Smooth muscle cell (in vitro differentiated cells): ENCODE data around the gene JADE1. TPM values are rescaled to one million over a fixed set of nuclear protein-coding genes. Genes with fewer than 3 reads are reported as not detected.

Experiments
- DNase-seq: peaks from one replicate; lab custom pipeline; 2025; ENCODE audit not compliant: unreplicated experiment; lab: John Stamatoyannopoulos, UW
- H2AFZ ChIP-seq: fragments of 200-600 bp; sonication (generic); 2 replicates; pipeline ENCODE4 v1.6.0; 2016; ENCODE audit warnings: antibody characterized with exemption, low read depth, mild to moderate bottlenecking
- H3F3A ChIP-seq: fragments of 200-600 bp; sonication (generic); 2 replicates; pipeline ENCODE4 v1.6.0; 2017; ENCODE audit warnings: antibody characterized with exemption, low read depth
- H3K27ac ChIP-seq: fragments of 200-600 bp; sonication (generic); 2 replicates; pipeline ENCODE4 v1.5.1; 2016; ENCODE audit warnings: low read depth, mild to moderate bottlenecking
- H3K27me3 ChIP-seq: fragments of 200-600 bp; sonication (generic); 2 replicates; pipeline ENCODE4 v1.6.1; 2016; ENCODE audit warnings: low read depth, mild to moderate bottlenecking
- H3K36me3 ChIP-seq: fragments of 200-600 bp; sonication (generic); 2 replicates; pipeline ENCODE4 v1.5.1; 2016; ENCODE audit warnings: low read depth
- H3K4me1 ChIP-seq: fragments of 200-600 bp; sonication (generic); 2 replicates; pipeline ENCODE4 v1.5.1; 2016; ENCODE audit warnings: low read depth
- H3K4me2 ChIP-seq: fragments of 200-600 bp; sonication (generic); 2 replicates; pipeline ENCODE4 v1.6.0; 2016; ENCODE audit warnings: mild to moderate bottlenecking
- H3K4me3 ChIP-seq: fragments of 200-600 bp; sonication (generic); 2 replicates; pipeline ENCODE4 v1.5.1; 2016; ENCODE audit warnings: mild to moderate bottlenecking
- H3K79me2 ChIP-seq: fragments of 200-600 bp; sonication (generic); 2 replicates; pipeline ENCODE4 v1.6.0; 2016; ENCODE audit warnings: low read depth, mild to moderate bottlenecking
- H3K9ac ChIP-seq: fragments of 200-600 bp; sonication (generic); 2 replicates; pipeline ENCODE4 v1.6.0; 2016; ENCODE audit warnings: low read depth
- H3K9me3 ChIP-seq: fragments of 200-600 bp; sonication (generic); replicated peaks from 2 replicates; pipeline ENCODE4 v1.5.1; 2016; ENCODE audit warnings: low read depth
- H4K20me1 ChIP-seq: fragments of 200-600 bp; sonication (generic); 2 replicates; pipeline ENCODE4 v1.6.0; 2016; ENCODE audit warnings: low read depth
- WGBS: methylation state at CpG from one replicate; pipeline ENCODE4 v1.1.7; 2016; ENCODE audit warnings: low lambda C conversion rate; 5-methylcytosine and 5-hydroxymethylcytosine counted together
- polyA plus RNA-seq: library from polyadenylated mRNA; unstranded; fragments of >200 nt; fragmentation: Nextera tagmentation; extraction: Ambion mirVana; gene quantifications from 2 replicates; pipeline ENCODE4 v1.2.1, GENCODE V29; 2016
- total RNA-seq: library from RNA; depleted of rRNA; stranded (reverse); fragments of >200 nt; gene quantifications from 2 replicates; pipeline ENCODE4 v1.2.3, GENCODE V29; 2014
- TF ChIP-seq, protein P1 (sequence below): fragments of 200-600 bp; sonication (generic); IDR thresholded peaks from 2 replicates; pipeline ENCODE4 v1.5.1; 2017; ENCODE audit warnings: borderline replicate concordance, mild to moderate bottlenecking, antibody characterized with exemption; ENCODE audit not compliant: insufficient read depth, poor library complexity, severe bottlenecking

JADE1 gene
- total and polyA plus RNA-seq, 2 experiments from 2014 or later = 7.4 to 9.8 TPM

DNA sequence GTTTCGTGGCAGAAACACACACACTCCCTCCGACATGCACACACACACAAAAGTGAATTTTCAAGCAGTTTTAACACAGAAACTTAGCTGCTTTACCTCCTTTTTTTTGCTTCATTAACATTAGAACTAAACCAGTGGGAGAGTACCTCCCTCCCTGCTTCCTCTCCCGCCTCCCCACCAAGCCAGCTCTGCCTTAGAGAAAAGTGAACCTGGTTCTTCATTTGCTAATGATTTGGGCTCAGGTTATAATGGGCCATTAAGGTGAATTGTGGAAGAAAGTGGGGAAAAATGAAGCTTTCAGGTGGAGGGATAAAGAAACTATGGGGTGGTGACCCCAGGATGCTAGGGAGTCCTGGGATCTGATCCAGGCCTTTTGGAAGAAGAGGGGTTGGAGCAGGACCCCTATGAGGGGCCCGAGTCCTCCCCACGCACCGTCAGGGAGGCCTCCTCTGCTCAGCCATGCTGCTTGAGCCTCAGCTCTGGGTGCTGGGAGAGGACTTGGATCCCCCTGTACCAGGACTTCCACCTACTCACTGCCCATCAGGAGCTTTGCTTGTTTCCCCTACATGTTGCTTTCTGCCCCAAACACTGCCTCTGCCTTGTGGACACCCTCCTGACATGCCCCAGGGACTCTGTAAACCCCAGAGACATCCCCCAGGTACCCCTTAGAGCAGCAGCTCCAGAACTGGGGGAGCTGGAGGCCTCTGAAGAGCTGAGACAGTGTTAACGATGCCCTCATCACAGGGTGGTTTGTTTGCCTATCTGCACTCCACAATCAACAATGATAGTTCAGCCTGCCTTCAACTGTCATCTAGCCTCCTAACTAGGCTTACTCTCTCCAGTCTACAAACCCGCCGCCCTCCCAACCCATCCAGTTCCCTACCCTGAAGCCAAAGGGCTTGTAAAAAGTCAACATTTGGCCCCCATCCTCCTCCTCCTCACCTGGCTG, 6.5 kb upstream of the JADE1 start:
- TF ChIP-seq, protein P1, sequence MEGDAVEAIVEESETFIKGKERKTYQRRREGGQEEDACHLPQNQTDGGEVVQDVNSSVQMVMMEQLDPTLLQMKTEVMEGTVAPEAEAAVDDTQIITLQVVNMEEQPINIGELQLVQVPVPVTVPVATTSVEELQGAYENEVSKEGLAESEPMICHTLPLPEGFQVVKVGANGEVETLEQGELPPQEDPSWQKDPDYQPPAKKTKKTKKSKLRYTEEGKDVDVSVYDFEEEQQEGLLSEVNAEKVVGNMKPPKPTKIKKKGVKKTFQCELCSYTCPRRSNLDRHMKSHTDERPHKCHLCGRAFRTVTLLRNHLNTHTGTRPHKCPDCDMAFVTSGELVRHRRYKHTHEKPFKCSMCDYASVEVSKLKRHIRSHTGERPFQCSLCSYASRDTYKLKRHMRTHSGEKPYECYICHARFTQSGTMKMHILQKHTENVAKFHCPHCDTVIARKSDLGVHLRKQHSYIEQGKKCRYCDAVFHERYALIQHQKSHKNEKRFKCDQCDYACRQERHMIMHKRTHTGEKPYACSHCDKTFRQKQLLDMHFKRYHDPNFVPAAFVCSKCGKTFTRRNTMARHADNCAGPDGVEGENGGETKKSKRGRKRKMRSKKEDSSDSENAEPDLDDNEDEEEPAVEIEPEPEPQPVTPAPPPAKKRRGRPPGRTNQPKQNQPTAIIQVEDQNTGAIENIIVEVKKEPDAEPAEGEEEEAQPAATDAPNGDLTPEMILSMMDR = no peak
- Histone ChIP-seq H3K4me2 (no peak overlapping the region), H3K4me3 (no peak overlapping the region), H3K27ac (no peak overlapping the region), H3K27me3 (no peaks in the 10 kb centered on the region), H3K4me1 (peaks cover under 1% of the 10 kb centered on the region), H3K79me2 (no peaks in the 10 kb centered on the region), H2AFZ (no peak overlapping the region), H3F3A (peaks cover 2% of the 10 kb centered on the region), H3K9me3 (no peaks in the 10 kb centered on the region), H3K9ac (no peak overlapping the region), H4K20me1 (no peaks in the 10 kb centered on the region), H3K36me3 (no peaks in the 10 kb centered on the region)
- DNase-seq = no peak
- WGBS = 72% methylated on average over 9 of the region's 9 CpGs

DNA sequence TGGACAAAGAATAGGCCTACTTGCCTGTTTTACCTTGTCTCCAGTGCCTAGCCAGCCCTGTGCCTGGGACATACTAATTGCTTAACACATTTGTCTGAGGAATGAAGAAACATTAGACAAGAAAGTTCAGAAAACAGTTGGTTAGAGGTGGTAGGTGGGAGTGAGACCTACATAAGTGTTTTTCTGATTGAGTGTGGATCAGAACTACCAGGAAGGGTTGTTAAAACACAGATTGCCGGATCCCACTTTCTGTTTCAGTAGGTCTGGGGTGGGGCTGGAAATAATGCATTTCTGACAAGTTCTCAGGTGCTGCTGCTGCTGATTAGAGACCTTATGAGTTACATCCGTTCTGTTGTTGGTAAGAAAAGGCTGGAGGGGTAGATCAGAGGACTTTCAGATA, 5.7 kb upstream of the JADE1 start:
- no peak for DNase-seq
- H3K36me3 ChIP-seq = no peaks in the 10 kb centered on the region
- H3F3A ChIP-seq = peaks cover 5% of the 10 kb centered on the region
- H3K27me3 ChIP-seq = no peaks in the 10 kb centered on the region
- no peak overlapping the region for H3K27ac ChIP-seq
- H3K79me2 ChIP-seq = no peaks in the 10 kb centered on the region
- no peak overlapping the region for H2AFZ ChIP-seq
- H3K4me3 ChIP-seq = no peak overlapping the region
- TF ChIP-seq, protein P1 = no peak
- 78% methylated on average over 2 of the region's 2 CpGs for WGBS
- no peaks in the 10 kb centered on the region for H4K20me1 ChIP-seq
- H3K4me1 ChIP-seq = peaks cover 6% of the 10 kb centered on the region
- H3K4me2 ChIP-seq = no peak overlapping the region
- H3K9me3 ChIP-seq = no peaks in the 10 kb centered on the region
- no peak overlapping the region for H3K9ac ChIP-seq

DNA sequence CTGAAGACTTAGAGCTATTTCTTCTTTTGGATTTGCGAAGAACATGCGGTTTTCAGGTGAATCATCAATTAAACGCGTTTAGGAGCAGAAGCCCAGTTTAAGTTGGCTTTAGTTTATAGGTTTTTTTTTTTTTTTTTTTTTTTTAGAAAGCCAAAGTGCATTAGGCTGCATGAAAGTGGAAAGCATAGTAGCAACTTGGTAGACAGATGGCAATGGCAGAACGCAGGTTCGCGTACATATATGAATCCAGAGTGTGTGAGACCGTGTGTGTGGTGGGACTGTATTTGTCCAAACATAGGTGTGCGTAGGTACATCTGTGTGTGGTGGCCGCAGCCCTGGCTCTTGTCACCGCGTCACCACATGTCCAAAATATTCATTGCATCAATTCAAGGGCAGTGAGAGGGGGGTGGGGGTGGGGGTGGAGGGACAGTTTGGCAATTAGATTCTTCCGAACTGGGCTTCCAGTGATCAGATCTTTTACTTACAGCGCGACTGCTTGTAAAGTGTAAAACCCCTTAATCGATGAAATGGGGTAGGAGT, 901 bp downstream of the JADE1 start:
- peaks cover 8% of the 10 kb centered on the region for H3F3A ChIP-seq
- peak overlapping the region; percentile 91 for H3K4me2 ChIP-seq
- no peak for DNase-seq
- peaks cover 14% of the 10 kb centered on the region for H3K4me1 ChIP-seq
- no peaks in the 10 kb centered on the region for H3K9me3 ChIP-seq
- TF ChIP-seq, protein P1 = no peak
- peak overlapping the region; percentile 11 for H3K9ac ChIP-seq
- H3K4me3 ChIP-seq = peak overlapping the region; percentile 87
- H2AFZ ChIP-seq = peak overlapping the region; percentile 87
- H3K36me3 ChIP-seq = no peaks in the 10 kb centered on the region
- peaks cover 26% of the 10 kb centered on the region for H3K79me2 ChIP-seq
- H3K27me3 ChIP-seq = no peaks in the 10 kb centered on the region
- WGBS = 0% methylated on average over 16 of the region's 16 CpGs
- H3K27ac ChIP-seq = peak overlapping the region; percentile 66
- H4K20me1 ChIP-seq = peaks cover 3% of the 10 kb centered on the region
